HG02678 (cell line): ENCODE data around the gene SDC4.

Experiments
- ATAC-seq: cut with Tn5 transposase; IDR thresholded peaks from one replicate; pipeline ENCODE4 v1.9.1; 2021; ENCODE audit warnings: mild to moderate bottlenecking, moderate library complexity; ENCODE audit not compliant: unreplicated experiment

The SDC4 gene

GRCh38 chr20:45322952-45323383, 25.3 kb downstream of the SDC4 start:
- ATAC-seq: no peak

- ATAC-seq: no peak
Measured at GRCh38 chr20:45320948-45321595, 27.2 kb downstream of the SDC4 start.

DNA sequence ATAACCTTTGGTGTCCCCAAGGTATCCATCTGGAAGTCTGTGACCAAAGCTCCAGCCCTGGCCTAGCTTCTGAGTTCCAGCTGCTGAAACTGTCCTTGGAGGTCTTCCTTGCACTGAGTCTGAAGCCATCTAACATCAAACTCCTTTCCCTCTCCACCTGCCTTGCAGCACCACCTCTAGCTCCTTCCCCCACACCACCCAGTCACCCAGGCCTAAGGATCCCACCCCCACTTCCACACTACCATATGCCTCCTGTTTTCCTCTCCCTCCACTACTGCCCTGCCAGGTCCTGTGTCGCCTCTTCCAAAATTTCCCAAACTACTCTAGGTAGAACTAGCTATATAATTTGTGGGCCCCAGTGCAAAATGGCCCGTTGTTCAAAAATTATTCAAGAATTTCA, 29.3 kb downstream of the SDC4 start:
- ATAC-seq: no peak

DNA sequence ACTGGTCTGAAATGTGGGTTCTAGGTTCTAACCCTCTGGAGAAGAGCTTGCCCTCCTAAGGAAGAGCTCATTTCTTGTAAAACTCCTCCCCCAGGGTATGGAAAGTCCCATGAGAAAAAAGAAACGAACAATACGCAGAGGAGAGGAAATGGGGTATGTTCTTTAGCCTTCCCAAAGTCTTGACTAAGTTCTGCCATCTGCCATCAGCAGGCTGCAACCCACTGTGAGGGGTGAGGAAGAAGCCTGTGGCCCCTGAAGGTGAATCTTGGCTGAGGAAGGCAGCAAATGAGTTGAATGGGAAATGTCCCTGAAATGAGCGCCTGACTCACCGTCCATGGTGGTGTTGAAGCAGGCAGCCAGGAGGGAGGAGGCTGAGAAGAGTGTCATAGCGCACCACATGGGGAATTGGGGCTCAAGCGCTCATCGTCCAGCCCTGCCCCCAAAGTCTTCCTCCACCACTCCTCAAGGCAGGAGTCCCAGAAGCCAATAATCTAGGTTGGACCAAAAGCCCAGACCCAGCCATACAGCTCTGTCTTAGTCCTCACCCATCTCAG, 29.8 kb downstream of the SDC4 start:
- ATAC-seq: no peak

GRCh38 chr20:45317826-45318225, 30.4 kb downstream of the SDC4 start:
- ATAC-seq: no peak

- ATAC-seq: no peak
Measured at GRCh38 chr20:45316150-45317080, 31.8 kb downstream of the SDC4 start.

DNA sequence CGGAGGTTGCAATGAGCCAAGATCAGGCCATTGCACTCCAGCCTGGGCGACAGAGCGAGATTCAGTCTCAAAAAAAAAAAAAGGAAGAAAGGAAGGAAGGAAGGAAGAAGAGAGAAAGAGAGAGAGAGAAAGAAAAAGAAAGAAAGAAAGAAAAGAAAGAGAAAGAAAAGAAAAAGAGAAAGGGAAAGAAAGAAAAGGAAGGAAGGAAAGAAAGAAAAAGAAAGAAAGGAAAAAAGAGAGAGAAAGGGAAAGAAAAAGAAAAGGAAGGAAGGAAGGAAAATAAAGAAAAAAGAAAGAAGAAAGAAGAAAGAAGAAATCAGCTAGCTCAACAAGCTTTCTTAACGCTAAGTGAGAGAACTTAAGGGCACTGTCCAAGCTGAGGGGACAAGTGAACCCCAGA, 32.6 kb downstream of the SDC4 start:
- no peak for ATAC-seq

DNA sequence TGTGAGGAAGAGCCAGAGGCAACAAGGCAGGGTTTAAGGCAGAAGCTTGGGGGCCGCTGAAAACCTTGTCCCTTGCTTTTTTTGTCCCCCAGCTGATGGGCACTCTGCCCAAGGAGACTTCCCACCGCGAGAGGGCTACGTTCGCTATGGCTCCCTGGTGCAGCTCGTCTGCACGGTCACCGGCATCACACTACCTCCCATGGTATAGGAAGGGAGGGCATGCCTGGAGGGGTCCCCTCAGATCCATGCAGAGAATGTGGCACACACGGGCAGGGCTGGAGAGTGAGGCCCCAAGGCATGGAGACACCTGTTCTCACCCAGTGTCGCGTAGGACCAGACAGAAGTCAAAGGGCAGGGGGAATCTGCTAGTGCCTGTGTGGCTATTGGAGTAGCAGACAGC, 34.3 kb downstream of the SDC4 start:
- ATAC-seq: no peak

DNA sequence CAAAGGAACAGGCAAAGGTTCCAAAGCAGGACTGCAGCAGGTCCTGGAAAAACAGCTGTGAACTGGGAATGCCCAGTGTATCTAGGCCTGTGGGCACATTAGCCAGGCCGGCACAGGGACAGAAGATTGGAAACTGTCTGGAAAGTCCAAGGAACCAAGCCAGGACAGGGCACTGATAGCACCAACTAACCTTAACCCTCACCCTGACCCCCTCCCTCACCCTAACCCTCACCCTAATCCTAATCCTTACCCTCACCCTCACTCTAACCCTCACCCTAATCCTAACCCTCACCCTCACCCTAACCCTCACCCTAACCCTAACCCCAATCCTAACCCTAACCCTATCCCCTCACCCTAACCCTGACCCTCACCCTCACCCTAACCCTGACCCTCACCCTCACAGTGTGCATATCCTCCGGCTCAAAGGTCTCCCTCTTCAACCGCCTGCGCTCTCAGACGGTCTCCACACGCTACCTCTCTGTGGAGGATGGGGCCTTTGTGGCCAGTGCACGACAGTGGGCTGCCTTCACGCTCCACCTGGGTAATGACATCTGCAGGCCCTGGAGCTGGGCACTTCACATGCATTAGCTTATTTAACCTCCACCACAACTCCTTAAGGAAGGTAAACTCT, 35.0 kb downstream of the SDC4 start:
- no peak for ATAC-seq

DNA sequence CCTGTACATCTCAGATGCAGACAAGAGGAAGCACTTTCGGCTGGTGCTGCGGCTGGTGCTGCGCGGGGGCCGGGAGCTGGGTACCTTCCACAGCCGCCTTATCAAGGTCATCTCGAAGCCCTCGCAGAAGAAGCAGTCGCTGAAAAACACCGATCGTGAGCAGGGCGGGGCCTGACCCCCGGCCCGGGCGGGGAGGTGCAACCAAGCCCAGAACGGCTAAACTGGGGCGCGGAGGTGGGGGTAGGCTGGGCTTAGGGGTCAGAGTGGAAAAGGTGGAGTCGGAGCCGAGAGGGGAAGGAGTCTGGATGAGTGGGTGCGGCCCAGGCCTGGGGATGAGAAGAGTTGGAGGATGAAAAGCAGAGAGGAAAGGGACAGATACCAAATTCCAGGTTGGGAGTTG, 36.0 kb downstream of the SDC4 start:
- ATAC-seq: no peak

DNA sequence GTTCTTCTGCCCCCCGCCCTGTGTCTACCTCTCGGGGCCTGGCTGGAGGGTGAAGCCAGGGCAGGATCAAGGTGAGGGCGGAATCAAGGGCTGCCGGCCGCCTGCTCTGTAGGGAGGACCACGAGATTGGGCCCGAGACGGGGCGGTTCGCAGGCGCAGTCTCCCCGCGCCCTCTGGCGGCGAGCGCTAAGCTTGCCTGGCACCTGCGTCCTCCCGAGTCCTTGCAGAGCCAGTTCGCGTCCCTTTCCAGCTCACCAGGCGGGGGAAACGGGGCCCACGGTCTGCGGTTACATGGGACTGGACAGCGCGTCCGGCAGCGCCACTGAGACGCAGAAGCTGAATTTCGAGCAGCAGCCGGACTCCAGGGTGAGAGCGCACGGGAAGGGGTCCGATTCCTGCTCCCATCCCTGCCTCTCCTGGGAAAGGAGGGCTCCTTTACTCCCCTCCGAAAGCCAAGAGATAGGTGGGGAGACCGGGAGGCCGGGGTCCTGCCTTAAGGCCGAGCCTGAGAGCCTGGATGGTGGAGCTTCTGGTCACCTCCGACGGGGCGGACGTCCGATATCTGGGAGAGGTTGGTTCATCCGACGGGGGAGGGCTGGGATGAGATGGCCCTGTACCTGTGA, 36.5 kb downstream of the SDC4 start:
- no peak for ATAC-seq

DNA sequence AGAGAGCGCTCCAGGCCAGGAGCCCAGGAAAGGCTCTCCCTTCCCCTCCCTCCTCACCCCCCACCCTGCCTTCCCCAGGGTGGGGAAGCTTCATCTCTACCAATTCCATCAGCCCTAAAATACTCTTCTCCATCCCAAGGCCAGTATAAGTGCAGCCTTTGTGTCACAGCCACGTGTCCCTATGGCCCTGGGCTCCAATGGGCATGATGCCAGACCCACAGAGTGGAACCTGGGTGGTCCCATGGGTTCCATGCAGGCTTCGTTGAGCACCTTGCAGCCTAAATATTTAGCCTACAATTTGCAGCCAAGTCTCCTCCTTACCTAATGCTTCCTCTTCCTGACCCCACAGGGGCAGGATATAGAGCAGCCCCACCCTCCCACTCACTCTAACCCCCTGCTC, 39.1 kb downstream of the SDC4 start:
- no peak for ATAC-seq

DNA sequence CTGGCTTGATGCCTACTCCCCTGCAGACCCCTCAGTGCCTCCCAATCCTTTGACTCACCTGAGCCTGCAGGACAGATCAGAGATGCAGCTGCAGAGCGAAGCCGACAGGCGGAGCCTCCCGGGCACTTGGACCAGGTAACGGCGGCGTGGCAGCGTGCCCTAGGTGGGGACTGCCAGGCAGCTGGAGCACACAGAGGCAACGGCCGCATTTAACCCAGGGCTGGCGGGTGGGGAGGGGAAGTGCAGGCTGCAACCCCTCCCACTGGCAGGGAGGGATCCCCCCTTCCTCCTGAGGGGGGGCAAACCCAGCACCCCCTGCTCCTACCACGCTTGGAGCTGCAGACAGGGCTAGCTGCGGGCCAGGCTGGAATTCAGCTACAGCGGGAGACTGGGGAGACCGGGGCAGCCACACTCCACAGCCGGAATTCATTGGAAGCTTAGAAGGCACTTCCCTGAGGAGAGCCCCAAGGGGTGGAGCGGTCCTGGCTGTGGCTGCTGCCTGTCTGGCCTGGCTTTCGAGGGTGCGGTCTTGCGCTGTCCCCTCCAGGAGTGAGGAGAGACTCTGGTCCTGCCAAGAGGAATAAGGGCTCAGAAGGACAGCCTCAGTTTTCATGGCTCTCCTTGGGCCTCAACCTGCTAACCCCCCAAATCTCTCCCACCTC, 40.0 kb downstream of the SDC4 start, which contains the start of gene MATN4:
Gene MATN4, minus strand, starts transcription at position 183 of the 662 bp plus-strand sequence. CDS start 2,717 bp downstream, outside the sequence.
- ATAC-seq: no peak

DNA sequence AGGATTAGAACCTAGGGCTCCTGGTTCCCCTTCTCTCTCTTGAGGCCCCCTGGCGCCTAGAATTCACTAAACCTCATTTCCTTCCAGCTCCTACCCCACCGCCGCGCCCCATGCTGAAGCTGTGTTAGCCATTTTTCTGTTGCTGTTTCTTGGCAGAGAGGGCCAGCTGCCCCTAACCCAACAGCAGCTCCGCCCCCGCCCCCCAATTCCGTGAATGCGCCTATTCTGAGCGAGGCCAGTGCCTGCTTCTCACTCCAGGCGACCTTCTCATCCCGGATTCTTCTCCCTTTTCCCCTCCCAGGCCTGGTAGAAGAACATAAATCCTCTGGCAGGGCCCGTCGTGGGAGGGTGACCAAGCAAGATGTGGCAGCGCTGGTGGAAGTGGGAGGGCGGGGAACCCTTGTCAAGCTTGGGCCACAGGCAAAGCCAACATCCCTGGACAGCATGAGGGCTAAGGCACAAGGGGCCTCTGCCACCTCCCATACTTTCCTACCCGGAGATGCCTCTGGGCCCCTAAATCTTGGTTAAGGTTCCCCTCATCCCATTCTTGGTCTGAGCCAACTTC, 41.1 kb downstream of the SDC4 start:
- no peak for ATAC-seq

DNA sequence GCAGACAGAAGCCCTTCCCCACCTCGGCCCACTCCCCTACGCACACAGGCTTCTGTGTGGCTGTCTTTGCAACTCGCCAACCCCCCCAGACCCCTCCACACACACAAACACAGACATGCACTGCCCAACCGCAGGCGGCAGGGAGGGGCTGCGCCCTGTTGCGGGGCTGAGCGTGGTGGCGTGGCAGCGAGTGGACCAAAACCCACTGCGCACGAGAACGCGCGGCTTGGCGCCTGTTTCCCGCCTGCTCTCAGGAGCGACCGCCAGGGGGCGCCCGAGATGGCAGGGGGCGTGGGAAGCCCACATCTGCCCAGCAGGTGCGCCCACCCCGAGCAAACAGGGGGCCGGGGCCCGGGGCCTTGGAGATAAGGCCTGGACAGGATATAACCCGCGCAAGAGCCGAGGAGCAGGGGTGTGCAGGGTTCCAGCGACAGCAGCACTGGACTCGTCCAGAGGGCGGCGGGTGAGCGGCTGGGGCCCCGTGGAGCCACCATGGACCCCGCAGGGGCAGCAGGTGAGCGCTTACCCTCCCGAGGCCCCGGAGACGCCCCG, 41.7 kb downstream of the SDC4 start, which contains the start of gene RBPJL:
Gene RBPJL, plus strand, starts transcription at position 410 of the 552 bp plus-strand sequence. Its CDS starts 83 bp downstream, at position 493.
- ATAC-seq: no peak

- no peak for ATAC-seq
Measured at GRCh38 chr20:45305262-45305661, 43.0 kb downstream of the SDC4 start.

DNA sequence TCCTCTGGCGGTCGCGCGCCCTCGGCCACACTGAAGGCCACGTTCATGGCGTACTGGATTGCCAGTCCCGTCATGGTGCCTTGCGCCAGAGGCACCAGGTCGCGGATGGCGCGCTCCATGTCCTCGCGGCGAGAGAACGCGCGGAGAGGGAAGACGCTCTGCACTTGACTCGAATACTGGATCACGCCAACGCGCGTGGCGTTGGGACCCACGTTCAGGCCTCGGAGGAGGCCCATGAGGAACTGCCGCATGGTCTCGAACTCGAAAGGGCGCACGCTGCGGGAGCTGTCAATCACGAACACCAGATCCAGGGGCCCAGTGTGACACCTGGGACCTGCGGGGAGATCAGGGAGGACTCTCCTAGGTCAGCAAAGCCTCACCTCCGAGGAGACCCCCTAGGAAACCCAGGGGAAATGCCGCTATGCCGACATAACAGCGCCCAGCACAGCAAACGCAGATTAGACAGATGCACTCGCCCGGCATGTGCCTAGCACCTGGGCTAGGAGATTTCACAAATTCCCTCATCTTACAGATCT, 43.7 kb downstream of the SDC4 start:
- ATAC-seq: no peak

DNA sequence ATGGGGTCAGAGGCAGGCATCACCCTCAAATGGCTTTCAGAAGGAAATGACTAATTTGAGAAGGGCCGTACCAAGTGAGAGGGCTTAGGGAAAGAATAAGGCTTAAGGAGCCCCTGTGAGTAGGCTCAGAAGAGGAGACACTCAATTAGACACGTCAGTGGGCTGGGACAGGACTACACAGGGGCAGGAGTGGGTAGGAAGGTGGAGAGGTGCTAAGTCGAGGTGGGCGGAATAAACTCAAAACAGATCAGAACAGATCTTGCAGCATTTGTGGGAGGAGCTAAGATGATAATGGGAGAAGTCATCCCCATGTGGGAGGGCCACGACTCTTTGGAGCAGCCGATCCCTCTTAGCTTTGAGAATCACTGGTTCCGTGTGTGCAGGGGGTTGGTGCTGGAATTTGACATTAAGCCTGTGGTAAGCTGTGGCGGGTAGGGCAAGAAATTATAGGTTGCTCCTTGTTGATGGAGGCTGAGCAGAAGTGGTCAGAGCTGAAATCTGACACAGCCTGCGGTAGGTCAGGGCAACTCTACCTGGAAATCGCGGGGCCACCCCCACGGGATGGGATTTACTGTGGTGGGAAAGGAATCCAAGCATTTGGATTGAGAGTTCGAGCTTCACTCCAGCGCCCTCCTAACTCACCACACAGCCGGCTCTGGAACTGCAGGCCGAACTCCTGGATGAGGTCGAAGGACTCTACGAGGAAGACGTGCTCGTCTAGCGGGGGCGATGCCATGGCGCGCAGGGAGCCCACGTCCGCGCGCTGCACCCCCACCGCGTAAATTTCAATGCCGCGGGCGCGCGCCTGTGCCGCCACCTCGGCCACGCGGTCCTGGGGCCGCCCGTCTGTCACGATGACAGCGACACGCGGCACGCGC, 44.4 kb downstream of the SDC4 start:
- ATAC-seq: no peak
